Measurements from ENCODE around the gene CPLX3. TPM values are rescaled to one million over a fixed set of nuclear protein-coding genes. Genes with fewer than 3 reads are reported as not detected.

Gene CPLX3
- total and polyA plus RNA-seq, 2 donors (not counting 3 experiments of a cell fraction or from before 2014, with no cell fraction given): not detected

DNA sequence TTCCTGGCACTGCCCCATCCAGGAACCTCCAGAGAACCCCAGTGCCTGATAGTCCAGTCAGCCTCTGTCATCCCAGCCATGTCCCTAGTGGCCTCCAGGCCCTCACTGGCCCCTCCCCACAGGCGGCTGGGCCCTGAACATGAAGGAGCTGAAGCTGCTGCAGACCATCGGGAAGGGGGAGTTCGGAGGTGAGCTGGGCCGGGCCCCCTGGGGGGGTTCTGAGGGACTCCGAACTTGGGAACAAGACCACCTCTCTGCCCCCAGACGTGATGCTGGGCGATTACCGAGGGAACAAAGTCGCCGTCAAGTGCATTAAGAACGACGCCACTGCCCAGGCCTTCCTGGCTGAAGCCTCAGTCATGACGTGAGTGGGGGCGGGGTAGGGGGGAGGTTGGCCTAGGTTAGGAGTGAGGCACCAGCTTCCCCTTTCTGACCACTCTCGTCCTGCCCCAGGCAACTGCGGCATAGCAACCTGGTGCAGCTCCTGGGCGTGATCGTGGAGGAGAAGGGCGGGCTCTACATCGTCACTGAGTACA is 25.8 kb upstream of the CPLX3 start:
- H3K4me1 ChIP-seq (ENCODE audit: control insufficient read depth, extremely low read depth, insufficient read depth, low read length): no peaks in the 10 kb centered on the region
- BruUV-seq (replicated peaks): no TSS peak
- no peak overlapping the region for H3K9ac ChIP-seq (replicated peaks; ENCODE audit: extremely low read depth, insufficient read depth, low read length)
- no peaks in the 10 kb centered on the region for H3K9me1 ChIP-seq (replicated peaks; ENCODE audit: control insufficient read depth, extremely low read depth, insufficient read depth, low read length)
- DNase-seq (ENCODE audit: low read depth, low spot score) (no peak), FAIRE-seq (no peak)
- no peak overlapping the region for H3K27ac ChIP-seq (ENCODE audit: insufficient read depth, low read depth, low read length)
- H3K79me2 ChIP-seq (ENCODE audit: control insufficient read depth, insufficient read depth, low read length): peaks cover 16% of the 10 kb centered on the region
- H4K20me1 ChIP-seq (replicated peaks; ENCODE audit: control insufficient read depth, extremely low read depth, insufficient read depth, low read length): no peaks in the 10 kb centered on the region
- intact Hi-C loops (cut with micrococcal nuclease): loop anchor here (1.0 to 2.0 kb wide), 4 partner anchors 19 to 150 kb away; no protein-coding TSS in a partner anchor
- CTCF ChIA-PET: interaction anchor here (0.6 to 3.9 kb wide), 12 partner anchors 10 to 169 kb away, joined by 3 to 22 read pairs (median 4); partner anchors contain the start of genes CSK and ULK3
- no peak overlapping the region for H2AFZ ChIP-seq (ENCODE audit: low read depth, low read length)
- no peaks in the 10 kb centered on the region for H3K27me3 ChIP-seq (ENCODE audit: control insufficient read depth in 2 of 2, insufficient read depth in 2 of 2, low read length in 2 of 2)
- H3K9me3 ChIP-seq (replicated peaks; ENCODE audit: control insufficient read depth, insufficient read depth, low read length): no peaks in the 10 kb centered on the region
- no peak overlapping the region for H3K4me2 ChIP-seq (ENCODE audit: insufficient read depth, low read length)
- TF ChIP-seq EZH2 (IDR thresholded peaks at IDR 0.05; ENCODE audit: borderline replicate concordance, low read depth, low read length, severe bottlenecking) (no peak), POLR2A (IDR thresholded peaks at IDR 0.05; ENCODE audit: low read depth, low read length) (no peak), MYC (IDR thresholded peaks at IDR 0.05; ENCODE audit: low read depth, low read length) (no peak), POLR2AphosphoS5 (IDR thresholded peaks at IDR 0.05; ENCODE audit: insufficient read depth, low read depth, low read length) (no peak), JUN (IDR thresholded peaks at IDR 0.05; ENCODE audit: borderline replicate concordance, insufficient read depth, insufficient read length, low read depth) (no peak), FOS (IDR thresholded peaks at IDR 0.05; ENCODE audit: borderline replicate concordance, insufficient read depth, low read length) (no peak), GATA2 (IDR thresholded peaks at IDR 0.05; ENCODE audit: insufficient read depth, insufficient read length, low read depth, low read length) (no peak)
- TF ChIP-seq, protein P1, sequence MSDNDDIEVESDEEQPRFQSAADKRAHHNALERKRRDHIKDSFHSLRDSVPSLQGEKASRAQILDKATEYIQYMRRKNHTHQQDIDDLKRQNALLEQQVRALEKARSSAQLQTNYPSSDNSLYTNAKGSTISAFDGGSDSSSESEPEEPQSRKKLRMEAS (IDR thresholded peaks at IDR 0.05; ENCODE audit: insufficient read depth, insufficient read length): no peak
- TF ChIP-seq, protein P2, sequence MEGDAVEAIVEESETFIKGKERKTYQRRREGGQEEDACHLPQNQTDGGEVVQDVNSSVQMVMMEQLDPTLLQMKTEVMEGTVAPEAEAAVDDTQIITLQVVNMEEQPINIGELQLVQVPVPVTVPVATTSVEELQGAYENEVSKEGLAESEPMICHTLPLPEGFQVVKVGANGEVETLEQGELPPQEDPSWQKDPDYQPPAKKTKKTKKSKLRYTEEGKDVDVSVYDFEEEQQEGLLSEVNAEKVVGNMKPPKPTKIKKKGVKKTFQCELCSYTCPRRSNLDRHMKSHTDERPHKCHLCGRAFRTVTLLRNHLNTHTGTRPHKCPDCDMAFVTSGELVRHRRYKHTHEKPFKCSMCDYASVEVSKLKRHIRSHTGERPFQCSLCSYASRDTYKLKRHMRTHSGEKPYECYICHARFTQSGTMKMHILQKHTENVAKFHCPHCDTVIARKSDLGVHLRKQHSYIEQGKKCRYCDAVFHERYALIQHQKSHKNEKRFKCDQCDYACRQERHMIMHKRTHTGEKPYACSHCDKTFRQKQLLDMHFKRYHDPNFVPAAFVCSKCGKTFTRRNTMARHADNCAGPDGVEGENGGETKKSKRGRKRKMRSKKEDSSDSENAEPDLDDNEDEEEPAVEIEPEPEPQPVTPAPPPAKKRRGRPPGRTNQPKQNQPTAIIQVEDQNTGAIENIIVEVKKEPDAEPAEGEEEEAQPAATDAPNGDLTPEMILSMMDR (IDR thresholded peaks at IDR 0.05; ENCODE audit: extremely low read depth in 1 of 2, insufficient read depth in 1 of 2, low read depth in 1 of 2, low read length in 2 of 2): no peak
- POLR2A ChIA-PET: no interaction called here
- peaks cover 3 to 33% of the 10 kb centered on the region in 2 experiments for H3K36me3 ChIP-seq (ENCODE audit: control insufficient read depth in 2 of 2, extremely low read depth in 1 of 2, insufficient read depth in 2 of 2, low read length in 2 of 2)
- no peak overlapping the region for H3K4me3 ChIP-seq (replicated peaks in 1 of 3; ENCODE audit: insufficient read depth in 1 of 3, low read depth in 1 of 3, low read length in 3 of 3)
- dilution Hi-C loops (cut with MboI; ENCODE audit: extremely low pct_ligation_motif_present, low sequenced_read_pairs): no loop called here

All from endothelial cell of umbilical vein (primary cell).